Stimulated activated CD8-positive, alpha-beta memory T cell treated with anti-CD3 and anti-CD28 coated beads, Interleukin-12 subunit alpha, Interleukin-12 subunit beta, amount 100 ng/mL, for 1 hour (primary cell): ENCODE results near the gene CALHM3.

ENCODE experiments used
- DNase-seq: peaks from one replicate; pipeline ENCODE4 v3.0.0-alpha.2; 2020; ENCODE audit warnings: low read depth

CALHM3 gene

DNA sequence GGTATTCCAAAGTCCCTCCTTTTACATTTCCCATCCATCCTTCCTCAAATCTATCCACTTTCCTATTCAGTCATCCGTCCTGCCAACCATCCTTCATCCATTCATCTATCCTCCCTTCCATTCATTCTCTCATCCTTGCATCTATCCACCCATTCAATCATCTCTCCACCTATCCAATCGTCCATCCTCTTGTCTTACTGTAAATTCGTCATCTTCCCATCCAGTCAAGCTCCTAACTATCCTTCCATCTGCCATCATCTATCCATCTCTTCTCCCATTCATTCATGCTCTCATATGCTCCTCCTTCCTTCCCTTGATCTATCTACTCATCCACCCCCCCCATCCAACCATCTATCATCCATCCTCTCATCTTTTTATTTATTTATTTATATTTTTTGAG lies 5.0 kb downstream of the CALHM3 start:
- no peak for DNase-seq

DNA sequence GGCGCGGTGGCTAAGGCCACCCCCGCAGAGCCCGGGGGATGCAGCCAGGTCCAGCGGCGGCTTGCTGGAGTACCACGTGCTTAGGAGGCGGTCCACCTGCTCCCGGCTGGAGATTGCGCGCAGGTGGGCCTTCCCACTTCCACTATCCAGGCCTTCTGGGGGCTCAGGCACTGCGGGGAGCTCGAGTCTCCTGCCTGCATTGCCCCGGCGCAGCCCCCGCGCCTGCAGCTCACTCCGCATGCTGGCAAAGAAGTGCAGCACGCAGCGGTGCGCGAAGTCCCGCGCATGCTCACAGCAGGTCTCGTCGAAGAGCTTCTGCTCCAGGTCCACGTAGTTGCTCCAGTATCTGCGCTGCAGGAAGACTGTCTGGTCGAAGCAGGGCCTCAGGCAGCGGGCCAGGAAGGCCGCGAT lies 5.8 kb downstream of the CALHM3 start:
- no peak for DNase-seq

DNA sequence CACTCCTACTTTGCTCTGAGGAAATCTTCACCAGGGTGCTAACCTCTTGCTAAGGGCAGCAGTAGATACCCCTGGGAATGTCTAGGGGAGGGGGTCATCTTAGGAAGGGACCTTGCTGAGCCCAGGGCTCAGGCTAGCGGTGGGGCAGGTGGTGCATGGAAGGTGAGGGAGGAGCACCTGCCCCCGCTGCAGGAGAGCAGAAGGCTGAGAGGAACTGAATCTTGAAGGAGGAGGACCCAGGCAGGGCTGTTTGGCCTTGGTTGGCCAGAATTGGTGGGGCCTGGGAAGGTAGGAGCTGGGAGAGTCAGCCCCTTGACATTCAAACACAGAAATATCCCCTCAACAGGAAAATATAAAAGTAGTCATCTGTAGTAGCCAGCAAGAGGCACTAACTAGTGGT lies 7.0 kb downstream of the CALHM3 start:
- DNase-seq, result no peak

DNA sequence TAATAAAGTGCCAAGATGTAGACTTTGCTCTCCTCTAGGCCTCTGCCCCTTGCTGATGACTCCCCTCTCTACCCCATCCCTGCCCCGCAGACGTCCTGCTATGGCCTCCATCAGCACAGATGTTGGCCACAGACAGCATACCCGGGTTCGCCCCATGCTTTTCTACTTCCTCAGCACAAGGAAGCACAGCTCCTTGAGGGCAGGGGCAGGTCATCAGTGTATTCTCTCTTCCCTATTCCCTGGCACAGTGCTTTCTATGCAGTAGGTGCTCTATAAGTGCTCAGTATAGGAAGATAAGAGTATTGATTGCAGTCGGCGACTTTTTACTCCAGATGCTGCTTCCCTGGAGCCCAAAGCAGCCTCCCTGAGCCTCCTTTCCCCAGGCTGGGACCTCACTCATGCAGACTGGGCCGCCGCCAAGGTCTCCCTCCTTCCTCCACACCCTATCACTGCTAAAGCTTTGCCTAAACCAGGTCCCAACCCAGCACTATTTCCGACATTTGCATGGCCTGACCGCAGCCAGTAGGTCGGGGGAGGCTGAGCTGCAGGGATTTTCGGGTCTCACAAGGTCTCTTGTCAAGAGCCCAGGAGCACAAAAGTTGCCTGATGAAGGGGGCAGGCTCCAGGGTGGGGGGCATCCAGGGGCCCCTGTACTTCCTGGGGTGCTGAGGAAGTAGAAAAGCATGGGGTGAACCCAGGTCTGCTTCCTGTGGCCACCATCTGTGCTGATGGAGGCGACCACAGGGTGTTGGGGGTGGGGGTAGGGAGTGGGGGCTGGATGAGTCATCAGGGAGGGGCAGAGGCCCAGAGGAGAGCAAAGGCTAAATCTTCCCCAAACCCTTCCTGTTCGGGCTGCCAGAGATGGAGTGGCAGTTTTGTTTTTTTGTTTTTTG lies 8.0 kb downstream of the CALHM3 start:
- DNase-seq, result peak; percentile 53

DNA sequence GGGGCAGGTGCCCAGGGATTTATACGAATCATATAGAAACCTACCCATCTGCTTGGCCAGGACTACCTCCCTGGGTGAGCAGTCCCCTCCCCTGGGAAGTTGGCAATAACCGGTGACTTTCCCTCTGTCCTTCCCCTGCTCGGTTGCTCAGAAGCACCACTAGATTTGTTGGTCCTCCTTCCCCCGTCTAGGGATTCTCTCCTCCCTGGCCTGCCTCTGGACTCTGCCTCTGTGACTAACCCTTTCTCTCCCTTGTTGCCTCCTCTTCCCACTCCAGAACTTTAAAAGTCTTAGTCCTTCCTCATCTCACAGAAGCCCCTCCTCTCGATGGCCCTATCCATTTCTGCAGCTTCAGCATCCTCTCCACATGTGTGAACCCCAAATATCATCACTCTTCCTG lies 9.8 kb downstream of the CALHM3 start:
- no peak for DNase-seq

DNA sequence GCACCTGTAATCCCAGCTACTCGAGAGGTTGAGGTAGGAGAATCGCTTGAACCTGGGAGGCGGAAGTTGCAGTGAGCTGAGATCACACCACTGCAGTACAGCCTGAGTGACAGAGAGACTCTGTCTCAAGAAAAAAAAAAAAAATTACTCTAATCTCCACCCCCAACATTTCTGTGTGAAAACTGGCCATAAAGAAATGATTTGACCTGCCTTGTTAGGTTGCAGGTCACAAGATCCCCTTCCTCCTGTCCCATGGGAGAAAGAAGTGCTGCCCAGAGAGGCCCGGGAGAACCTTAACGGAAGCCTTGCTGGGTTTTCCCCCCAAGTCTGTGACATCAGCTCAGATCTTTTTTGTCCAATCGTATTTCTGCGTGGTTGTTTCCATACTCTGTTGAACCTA lies 11.6 kb downstream of the CALHM3 start:
- DNase-seq, result no peak

DNA sequence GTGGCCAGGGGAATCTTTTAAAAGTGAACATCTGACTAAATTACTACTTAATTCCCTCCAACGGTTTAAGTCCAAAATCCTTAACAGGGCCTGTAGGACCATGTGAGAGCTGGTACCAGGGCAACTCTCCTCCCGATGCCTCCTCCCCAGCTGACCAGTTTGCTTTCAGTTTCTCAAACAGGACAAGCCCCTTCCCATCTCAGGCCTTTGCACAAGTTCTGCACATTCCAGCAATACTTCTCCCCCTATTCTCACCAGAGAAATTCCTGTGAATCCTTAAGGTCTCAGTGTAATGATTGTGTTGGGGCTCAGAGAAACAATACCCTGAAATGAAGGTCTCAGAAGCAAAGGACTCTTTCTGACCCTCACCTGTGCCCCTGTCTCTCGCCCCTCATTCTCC lies 12.3 kb downstream of the CALHM3 start:
- DNase-seq, result no peak

DNA sequence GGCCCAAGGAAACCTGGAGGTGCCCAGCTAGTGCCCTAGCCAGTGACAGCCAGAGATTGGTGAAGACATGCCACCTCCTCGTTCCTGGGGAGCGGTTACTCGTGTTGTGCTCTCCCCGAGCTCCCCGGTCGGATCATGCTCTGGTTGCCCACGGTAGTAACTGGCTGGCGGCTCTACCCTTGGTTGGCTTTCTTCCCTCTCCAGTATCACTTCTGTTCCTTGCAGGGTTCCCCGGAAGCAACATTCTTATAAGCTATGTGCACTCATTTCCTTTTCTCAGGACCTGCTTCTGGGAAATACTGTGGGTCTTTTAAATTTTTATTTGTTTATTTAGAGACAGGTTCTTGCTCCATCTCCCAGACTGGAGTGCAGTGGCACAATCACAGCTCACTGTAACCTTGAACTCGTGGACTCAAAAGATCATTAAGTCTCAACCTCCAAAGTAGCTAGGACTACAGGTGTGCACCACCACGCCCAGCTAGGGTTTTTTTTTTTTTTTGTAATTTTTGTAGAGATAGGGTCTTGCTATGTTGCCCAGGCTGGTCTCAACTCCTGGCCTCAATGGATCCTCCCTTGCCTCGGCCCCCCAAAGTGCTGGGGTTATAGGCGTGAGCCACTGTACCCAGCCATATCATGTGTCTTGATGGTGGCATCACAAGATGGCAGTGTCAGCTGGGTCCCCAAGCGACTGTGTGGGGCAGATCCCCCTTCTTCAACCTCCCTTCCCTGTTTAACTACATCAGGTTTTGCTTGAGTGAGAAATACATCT lies 13.4 kb downstream of the CALHM3 start:
- no peak for DNase-seq

DNA sequence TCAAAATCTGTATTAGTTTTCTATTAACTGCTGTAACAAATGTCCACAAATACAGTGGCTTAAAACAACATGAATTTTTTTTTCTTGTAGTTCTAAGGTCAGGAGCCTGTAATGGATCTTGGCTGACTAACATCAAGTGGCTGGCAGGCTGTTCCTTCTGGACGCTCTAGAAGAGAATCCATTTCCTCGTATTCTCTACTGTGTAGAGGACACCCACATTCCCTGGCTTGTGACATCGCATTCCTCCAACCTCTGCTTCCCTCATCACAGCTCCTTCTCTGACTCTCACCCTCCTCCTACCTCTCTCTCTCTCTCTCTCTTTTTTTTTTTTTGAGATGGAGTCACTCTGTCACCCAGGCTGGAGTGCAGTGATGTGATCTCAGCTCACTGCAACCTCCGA lies 15.5 kb downstream of the CALHM3 start:
- no peak for DNase-seq

DNA sequence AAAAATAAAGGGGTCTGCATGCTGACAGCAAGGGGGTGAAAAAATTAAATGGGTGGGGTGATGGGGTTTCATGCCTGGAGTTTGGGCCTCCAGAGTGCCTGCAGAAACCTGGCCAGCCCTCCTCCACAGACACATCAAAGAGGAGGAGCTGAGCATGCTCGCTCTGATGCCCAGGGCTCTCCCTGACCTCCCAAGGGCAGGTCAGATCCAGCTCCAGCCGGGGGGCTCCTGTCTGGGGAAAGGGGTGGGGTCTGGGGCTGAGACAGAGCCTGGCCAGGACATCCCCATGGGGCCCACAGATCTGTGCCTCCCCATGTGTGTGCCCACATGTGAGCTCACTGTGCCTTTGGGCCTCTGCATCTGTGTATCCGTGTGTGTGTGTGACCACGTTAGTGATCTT lies 19.4 kb downstream of the CALHM3 start:
- no peak for DNase-seq

DNA sequence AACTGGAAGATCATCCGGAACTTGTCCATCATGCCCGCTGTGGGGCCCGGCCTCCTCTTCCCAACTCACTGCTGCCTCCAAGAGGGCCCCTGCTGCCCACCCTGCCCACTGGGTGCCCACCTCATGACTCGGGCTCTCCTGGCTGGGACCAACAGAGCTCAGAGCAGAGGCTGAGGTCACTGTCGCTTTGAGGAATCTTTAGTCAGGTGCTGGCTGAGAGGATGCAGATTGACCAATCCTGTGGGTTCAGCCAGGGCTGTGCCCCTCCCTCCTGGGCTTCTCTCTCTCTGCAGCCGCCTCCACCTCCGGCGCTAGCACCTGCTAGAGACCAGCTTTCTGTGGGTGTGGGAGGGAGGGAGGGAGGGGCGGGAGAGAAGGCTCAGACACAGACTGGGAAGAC lies 20.3 kb downstream of the CALHM3 start, which contains the start of gene CALHM1:
Gene CALHM1, minus strand, starts transcription at position 181 of the 400 bp plus-strand sequence. Its CDS starts 149 bp downstream, at position 32.
- DNase-seq, result no peak

DNA sequence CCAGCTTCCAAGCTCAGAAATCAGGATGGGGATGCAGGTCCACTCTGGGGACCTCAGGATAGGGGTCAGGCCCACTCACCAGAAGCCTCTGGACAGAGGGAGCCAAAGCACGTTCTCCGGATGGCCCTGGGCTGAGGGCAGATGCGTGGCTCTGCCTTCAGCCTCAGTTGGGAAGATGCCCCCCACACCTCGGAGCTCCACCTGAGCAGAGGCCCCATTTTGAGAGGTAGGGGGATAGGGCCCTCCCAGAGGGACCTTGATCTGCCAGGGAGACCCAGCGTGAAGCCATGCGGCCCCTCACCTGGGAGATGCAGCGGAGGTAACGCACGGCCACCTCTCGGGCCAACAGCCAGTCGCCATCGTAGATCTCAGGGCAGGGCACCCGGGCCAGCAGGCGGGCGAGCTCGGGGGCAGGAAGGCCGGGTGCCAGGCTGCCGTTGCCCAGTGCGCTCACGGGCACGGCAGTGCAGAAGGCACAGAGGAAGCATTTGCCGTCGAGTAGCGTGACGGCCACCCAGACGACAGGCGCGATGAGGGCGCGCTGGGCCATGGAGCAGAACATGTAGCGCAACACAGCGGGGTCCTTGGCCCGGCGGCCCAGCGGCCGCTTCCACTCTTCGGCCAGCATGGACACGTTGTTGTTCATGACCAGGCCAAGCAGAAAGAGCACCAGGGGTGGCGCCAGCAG lies 21.0 kb downstream of the CALHM3 start:
- DNase-seq, result no peak

DNA sequence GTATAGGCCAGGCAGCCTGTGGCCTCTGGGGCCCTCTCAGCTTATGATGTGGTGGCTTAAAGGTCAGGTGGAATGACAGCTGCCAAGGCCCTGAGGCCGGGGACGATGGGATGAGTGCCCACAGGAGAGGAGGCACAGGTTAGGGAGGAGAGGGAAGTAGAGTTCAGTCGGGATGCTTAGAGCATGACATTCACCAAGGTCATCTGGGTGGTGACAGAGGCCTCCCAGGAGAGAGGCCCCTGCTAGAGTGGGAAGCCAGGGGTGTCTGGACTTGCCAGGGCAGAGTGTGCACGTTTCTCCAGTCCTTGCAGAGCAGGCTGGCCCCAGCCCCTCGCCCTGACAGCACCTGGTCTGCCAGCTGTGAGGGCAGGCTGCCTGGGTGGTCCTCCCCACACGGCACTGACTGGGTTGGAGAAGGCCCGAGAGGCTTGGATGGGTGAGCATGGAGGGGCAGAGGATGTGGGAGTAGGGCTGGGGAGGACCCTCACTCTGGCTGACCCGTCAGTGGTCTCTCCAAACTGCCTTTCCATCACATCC lies 21.8 kb downstream of the CALHM3 start:
- no peak for DNase-seq

DNA sequence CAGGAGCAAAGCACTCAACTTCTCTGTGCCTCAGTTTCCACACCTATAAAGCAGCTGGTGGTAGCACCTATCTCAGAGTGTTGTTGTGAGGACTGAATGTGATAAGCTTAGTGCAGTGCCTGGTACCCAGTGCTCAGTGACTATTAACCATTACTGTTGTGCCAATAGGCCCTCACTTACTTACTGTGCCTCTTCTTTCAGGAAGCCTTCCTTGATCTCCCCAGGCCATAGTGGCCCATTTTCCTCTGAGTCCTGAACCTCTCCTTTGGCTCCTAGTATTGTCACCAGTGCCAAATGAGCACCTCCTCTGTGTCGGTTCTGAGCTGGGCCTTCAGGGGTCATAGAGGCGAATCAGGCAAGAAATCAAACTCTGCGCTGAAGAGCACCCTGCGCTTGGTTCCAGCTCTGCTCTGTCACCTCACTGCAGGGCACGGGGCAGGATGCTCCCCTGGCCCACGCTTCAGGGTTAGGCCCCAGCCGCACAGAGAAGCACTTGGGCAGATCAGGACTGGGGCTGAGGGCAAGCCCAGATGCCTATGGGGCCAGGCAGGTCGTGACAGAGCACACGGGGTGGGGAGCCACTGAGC lies 22.9 kb downstream of the CALHM3 start:
- no peak for DNase-seq

DNA sequence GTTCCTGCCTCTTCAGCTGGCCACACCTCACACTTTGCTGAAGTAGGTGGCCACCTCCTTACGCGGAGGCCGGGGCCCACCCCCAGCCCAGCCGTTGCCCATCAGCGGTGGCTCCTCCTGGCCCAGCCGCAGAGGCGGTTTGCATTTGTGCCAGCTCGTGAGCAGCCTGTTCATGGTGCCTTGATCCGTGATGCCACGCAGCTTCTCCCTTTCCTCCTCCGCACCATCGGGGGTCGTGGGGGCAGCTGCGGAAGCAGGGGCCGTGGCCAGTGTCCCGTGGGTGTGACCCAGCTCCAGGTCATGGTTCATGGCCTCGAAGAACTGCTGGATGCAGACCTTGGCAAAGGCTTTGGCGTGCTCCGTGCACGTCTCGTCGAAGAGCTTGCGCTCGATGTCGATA lies 23.8 kb downstream of the CALHM3 start:
- DNase-seq, result no peak

DNA sequence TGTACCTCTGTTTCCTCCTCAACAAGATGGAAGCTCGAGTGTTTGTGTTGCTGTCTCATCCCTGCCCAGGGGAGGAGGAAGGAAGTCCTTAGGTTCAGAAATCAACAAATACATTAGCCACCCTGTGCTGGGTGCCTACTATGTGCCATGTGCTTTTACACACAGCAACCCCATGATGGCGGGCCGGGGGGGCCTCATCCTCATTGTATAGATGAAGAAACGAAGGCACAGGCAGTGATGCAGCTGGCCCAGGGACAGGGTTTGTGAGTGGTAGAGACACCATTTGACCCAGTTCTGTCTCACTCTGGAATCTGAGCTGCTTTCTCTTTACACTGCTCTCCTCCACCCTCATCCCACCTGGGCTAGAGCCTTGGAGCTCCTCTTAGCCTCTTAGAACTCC lies 25.0 kb downstream of the CALHM3 start:
- DNase-seq, result no peak

DNA sequence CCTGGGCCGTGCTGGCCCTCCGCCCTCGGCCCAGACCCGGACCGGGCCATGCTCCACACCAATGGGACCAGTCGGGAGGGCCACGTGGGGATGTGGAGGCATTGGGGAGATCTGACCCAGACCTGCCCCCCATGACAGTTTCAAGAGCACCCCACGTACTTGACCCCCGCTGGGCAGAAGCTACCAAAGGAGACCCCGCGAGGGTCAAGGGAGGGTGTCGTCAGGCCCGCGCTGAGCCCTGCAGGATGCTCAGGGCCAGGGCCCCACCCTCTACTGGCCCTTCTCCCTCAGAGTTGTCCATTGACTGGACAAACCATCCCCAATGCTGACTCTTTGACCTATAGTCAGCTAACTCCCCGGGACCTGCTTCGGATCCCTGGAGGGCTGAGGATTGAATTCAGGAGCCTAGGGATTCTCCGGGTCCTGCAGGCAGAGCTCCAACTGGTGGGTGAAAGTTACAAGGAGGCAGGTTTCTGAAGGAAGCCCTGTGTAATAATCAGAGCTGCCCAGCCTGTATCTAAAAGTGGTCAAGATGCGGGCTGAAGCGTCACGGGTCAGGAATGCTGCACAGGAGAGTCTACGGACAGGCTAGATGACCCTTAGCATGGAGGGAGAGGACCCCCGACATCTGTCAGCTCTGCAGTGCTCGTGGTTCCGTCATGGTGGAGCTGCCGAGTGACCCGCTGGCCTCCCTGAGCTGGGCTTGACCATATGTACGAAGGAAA lies 26.4 kb downstream of the CALHM3 start:
- DNase-seq, result no peak

DNA sequence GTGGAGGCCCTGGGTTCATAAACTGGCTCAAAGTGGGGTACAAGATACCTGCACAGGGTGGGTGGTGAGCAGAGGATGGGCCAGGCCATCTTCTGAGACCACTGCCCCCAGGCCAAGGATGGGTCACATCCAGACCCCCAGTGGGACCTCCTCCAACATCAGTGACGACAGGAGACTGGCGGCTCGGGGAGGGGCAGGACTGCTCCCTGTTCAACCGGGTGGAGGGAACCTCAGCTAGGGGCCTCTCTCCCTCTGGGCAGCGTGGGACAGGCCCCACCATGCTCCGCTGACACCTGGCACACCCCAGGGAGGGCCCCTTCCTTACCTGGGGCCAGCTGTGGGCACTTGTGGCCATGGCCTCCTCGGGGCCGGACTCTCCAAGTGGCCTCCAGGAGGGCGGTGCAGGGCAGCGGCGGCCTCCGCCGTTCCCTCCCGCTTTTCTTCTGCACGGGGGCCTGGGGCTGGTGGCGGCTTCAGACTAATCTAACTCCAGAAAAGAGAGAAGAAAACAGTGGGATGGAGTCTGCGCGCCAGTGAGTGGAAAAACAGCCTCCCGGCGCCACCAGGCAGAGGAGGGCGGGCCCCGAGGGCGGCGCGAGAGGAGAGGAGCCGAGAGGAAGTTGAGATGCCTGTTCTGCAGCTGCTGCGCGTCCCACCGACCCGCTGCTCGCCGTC lies 27.1 kb downstream of the CALHM3 start, which contains the start of gene CALHM2:
Gene CALHM2, minus strand, starts transcription at position 540 of the 675 bp plus-strand sequence. CDS start 2,429 bp downstream, outside the sequence.
- DNase-seq, result peak; percentile 42

DNA sequence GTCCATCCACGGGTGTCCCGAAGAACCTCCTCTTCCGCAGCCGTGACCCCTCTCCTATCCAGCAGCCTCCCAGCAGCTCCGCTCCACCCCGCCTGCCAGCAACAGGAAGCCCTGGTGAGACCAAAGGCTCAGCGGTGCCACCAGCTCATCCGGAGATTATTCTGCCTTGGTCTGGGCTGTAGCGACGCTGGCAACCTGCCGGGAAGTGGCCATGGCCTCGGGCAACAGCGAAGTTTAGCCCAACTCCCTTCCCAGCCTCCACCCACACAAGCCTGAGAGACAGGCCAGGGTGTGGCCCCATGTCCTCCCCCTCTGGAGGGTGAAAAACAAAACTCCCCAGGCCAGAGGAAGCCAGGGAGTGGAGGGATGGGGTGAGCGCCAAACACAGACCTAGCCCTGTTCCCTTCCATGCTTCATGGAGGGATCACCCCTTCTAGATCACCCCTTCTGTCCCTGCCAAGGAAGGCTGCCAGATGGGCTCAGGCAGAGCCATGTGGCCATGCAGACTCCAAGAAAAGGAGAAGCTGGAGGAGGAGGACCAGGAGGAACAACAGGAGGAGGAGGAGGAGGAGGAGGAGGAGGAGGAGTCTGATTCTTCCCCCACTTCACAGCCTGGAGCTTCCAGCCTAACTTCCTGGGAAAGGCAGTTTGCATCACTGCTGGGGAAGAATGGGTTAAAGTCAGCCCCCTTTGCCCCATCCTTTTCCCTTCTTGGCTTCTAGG lies 27.8 kb downstream of the CALHM3 start:
- peak; percentile 30 for DNase-seq

DNA sequence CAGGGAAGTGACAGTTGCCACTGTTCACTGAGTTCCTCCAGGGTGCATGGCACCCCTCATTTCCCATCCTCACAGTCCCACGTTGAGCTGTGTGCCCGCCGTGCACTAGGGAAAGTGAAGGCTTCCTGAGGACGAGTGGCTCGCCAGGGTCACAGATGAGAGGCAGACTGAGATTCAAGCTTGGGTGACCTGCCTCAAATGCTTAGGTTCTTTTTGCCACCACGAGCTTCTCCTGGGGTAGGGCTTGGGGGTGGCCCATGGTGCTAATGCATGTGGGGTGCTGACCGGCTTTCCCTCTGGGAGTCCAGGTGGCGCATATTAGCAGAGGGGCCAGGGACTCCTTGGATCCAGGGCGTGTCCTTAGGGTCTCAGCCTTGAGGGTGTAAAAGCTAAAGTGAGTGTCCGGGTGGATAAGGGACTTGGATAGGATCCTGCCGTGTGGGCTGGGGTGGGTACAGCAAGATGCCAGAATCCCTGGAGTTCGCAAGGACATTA lies 28.8 kb downstream of the CALHM3 start:
- no peak for DNase-seq
